Posterior vena cava (tissue), 2 donors: ENCODE data around the gene FOXO1. TPM values are rescaled to one million over a fixed set of nuclear protein-coding genes. Genes with fewer than 3 reads are reported as not detected.

Experiments used
- DNase-seq: peaks from one replicate; pipeline ENCODE4 v3.0.0-alpha.2; 2020; ENCODE audit warnings: low spot score
- intact Hi-C, 2 donors: fragments of 100-400 bp; cut with DNase I; formaldehyde crosslinking; loops; one replicate each; pipeline versions ENCODE4 v1.14.1 to v1.14.2; 2022 to 2023
- total RNA-seq, 2 donors: library from RNA; stranded (reverse); fragmentation: NEBNext Ultra II Directional; extraction: Animal tissue kit (Norgen Biotek cat#: 25700); gene quantifications; one replicate each; pipeline ENCODE4 v1.2.1, GENCODE V29; 2021
- donor health status: DM: yes; HTN: yes; CAD: no.
- donor health status: DM: yes; HTN: yes; CAD: no.

The FOXO1 gene
- total RNA-seq, 2 donors from 2014 or later, result 34.4 to 42.5 TPM

GRCh38 chr13:40535345-40535836 lies 131.1 kb downstream of the FOXO1 start:
- no peak for DNase-seq
- intact Hi-C loops, result no loop called here

GRCh38 chr13:40534456-40534855 lies 132.0 kb downstream of the FOXO1 start:
- intact Hi-C loops, result no loop called here
- DNase-seq, result no peak

DNA sequence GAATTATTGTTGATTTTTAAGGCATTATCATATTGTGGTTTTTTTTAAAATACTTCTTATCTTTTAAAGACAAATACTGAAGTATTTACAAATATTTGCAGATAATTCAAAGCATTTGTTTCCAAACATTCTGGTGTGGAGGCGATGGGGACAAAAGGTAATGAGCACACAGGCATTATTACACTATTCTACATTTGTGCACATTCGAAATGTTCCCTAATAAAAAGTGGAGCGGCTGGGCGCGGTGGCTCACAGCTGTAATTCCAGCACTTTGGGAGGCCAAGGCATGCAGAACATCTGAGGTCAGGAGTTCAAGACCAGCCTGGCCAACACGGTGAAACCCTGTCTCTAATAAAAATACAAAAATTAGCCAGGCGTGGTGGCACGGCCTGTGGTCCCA lies 133.4 kb downstream of the FOXO1 start:
- intact Hi-C loops, result no loop called here
- DNase-seq, result no peak

- intact Hi-C loops, result no loop called here
- no peak for DNase-seq
Observed at GRCh38 chr13:40530961-40531360, 135.5 kb downstream of the FOXO1 start.

DNA sequence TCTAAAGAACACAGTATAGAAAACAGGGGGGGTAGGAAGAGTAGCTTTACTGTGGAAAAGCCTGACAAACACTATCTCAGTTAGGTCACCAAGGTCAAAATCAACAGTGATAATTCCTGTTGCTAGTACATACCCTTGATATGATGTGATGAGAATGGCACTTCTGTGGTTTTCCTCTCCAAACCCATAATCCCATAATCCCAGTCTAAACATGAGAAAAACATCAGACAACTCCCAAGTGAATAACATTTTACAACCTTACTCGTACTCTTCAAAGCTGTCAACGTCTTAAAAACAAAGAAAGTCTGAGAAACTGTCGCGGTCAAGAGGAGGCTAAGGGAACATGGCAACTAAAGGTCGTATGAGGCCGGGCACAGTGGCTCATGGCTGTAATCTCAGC lies 137.6 kb downstream of the FOXO1 start:
- no peak for DNase-seq
- intact Hi-C loops, result no loop called here

GRCh38 chr13:40527914-40528313 lies 138.5 kb downstream of the FOXO1 start:
- no peak for DNase-seq
- intact Hi-C loops, result no loop called here

DNA sequence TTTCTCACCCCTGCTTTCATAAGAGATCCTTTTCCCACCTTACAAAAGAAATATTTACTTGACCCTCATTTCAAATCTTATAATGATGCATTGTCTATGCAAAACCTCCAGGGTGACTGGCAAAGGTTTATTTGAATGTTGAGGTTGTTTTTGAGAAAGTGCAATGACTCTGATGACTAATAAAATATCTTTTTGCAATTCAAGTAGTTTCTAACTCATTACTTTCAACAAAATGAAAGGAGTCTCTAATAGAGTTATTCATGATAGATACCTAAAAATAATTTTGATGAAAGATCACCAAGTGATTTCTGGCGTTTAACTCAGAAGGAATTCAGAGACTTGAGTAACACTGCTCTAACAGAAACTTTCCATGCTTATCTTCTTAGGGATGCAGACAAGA lies 144.2 kb downstream of the FOXO1 start:
- intact Hi-C loops, result no loop called here
- no peak for DNase-seq

GRCh38 chr13:40520916-40521315 lies 145.5 kb downstream of the FOXO1 start:
- intact Hi-C loops, result no loop called here
- no peak for DNase-seq

GRCh38 chr13:40519637-40520036 lies 146.8 kb downstream of the FOXO1 start:
- DNase-seq, result no peak
- intact Hi-C loops, result no loop called here

- intact Hi-C loops, result no loop called here
- DNase-seq, result no peak
Observed at GRCh38 chr13:40518481-40518882, 148.0 kb downstream of the FOXO1 start.

GRCh38 chr13:40517486-40518480 lies 148.7 kb downstream of the FOXO1 start:
- intact Hi-C loops, result no loop called here
- no peak for DNase-seq

- DNase-seq, result no peak
- intact Hi-C loops, result no loop called here
Observed at GRCh38 chr13:40515702-40516101, 150.7 kb downstream of the FOXO1 start.

- intact Hi-C loops, result no loop called here
- no peak for DNase-seq
Observed at GRCh38 chr13:40514802-40515201, 151.6 kb downstream of the FOXO1 start.

DNA sequence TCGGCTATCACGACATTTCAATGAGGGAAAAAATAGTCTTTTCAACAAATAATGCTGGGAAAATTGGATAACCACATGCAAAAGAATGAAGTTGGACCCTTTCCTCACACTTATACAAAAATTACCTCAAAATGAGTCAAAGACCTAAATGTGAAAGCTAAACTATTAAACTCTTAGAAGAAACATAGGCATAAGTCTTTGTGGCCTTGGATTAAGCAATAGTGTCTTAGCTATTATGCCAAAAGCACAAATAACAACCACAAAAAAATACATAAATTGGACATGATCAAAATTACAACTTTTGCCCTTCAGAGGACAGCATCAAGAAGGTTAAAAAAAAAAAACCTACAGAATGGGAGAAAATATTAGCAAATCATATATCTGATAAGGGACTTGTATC lies 156.6 kb downstream of the FOXO1 start:
- intact Hi-C loops, result no loop called here
- DNase-seq, result no peak

DNA sequence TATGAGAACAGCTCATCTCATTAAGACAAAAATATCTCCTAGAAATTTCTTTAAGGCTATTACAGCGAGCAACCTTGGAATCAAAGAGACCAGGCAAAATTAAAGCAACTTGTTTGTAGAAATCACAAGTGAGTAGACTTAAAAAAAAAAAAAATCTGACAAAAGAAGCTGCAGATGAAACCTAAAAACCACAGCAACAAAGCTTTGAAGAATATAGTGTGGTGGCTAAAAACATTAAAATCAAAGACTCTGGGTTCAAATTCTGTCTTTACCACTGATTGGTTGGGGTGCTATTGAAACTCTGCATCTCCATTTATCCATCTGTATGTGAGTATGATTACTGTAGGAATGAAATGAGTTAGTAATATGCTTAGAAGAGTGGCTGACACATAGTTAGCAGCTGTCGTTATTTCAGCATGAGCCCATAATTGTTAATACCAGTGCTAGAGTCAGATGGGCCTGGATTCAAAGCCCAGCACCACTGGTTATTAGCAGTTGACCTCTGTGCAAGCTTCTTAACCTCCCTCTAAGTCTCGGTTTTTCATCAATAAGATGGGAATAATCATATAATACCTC lies 157.6 kb downstream of the FOXO1 start:
- intact Hi-C loops, result no loop called here
- no peak for DNase-seq

DNA sequence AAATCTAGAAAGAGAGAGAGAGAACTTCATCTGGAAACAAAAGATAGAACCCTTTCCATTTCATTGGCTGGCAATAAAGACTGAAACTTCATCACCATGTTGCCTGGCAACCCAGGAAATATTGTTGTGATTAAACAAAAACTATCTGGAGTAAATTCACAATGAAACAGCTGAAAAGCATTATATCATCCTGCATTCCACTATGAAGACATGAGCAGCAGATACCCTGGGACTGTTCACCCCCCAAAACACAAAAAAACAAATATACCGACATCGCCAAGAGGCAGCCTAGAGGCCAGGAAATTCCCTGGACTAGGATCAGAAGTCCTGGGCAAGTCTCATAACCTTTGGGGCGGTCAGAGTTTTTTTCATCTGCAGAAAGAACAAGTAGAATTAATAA lies 158.3 kb downstream of the FOXO1 start:
- DNase-seq, result no peak
- intact Hi-C loops, result no loop called here

GRCh38 chr13:40506592-40507446 lies 159.6 kb downstream of the FOXO1 start:
- intact Hi-C loops, result no loop called here
- no peak for DNase-seq
